ENCODE data around the gene PACSIN1. TPM values are rescaled to one million over a fixed set of nuclear protein-coding genes. Genes with fewer than 3 reads are reported as not detected.

Gene PACSIN1
- total RNA-seq, 1 donor from 2014 or later = 0.08 TPM

- H3K4me3 Mint-ChIP-seq (ENCODE audit: unreplicated experiment) = no peak overlapping the region
- H3K4me1 Mint-ChIP-seq (ENCODE audit: unreplicated experiment) = peaks cover 3% of the 10 kb centered on the region
- peaks cover 6% of the 10 kb centered on the region for H3K27me3 Mint-ChIP-seq (ENCODE audit: unreplicated experiment)
- H3K9me3 Mint-ChIP-seq (ENCODE audit: unreplicated experiment) = no peaks in the 10 kb centered on the region
- TF ChIP-seq CTCF (IDR thresholded peaks at IDR 0.05; ENCODE audit: unreplicated experiment) = no peak
- no peaks in the 10 kb centered on the region for H3K36me3 Mint-ChIP-seq (ENCODE audit: low read depth, unreplicated experiment)
- H3K27ac Mint-ChIP-seq (ENCODE audit: unreplicated experiment) = no peak overlapping the region
- DNase-seq (ENCODE audit: low spot score) = no peak
Measured at GRCh38 chr6:34519971-34520644, 54.2 kb downstream of the PACSIN1 start.

- Mint-ChIP-seq H3K4me1 (ENCODE audit: unreplicated experiment) (peaks cover 3% of the 10 kb centered on the region), H3K27me3 (ENCODE audit: unreplicated experiment) (peaks cover 6% of the 10 kb centered on the region), H3K4me3 (ENCODE audit: unreplicated experiment) (no peak overlapping the region), H3K36me3 (ENCODE audit: low read depth, unreplicated experiment) (no peaks in the 10 kb centered on the region), H3K27ac (ENCODE audit: unreplicated experiment) (no peak overlapping the region), H3K9me3 (ENCODE audit: unreplicated experiment) (no peaks in the 10 kb centered on the region)
- no peak for TF ChIP-seq CTCF (IDR thresholded peaks at IDR 0.05; ENCODE audit: unreplicated experiment)
- DNase-seq (ENCODE audit: low spot score) = no peak
Measured at GRCh38 chr6:34520645-34521462, 55.0 kb downstream of the PACSIN1 start.

GRCh38 chr6:34521463-34522285, 55.8 kb downstream of the PACSIN1 start:
- peaks cover 3% of the 10 kb centered on the region for H3K4me1 Mint-ChIP-seq (ENCODE audit: unreplicated experiment)
- peaks cover 4% of the 10 kb centered on the region for H3K27me3 Mint-ChIP-seq (ENCODE audit: unreplicated experiment)
- no peak for DNase-seq (ENCODE audit: low spot score)
- no peaks in the 10 kb centered on the region for H3K36me3 Mint-ChIP-seq (ENCODE audit: low read depth, unreplicated experiment)
- H3K27ac Mint-ChIP-seq (ENCODE audit: unreplicated experiment) = no peak overlapping the region
- TF ChIP-seq CTCF (IDR thresholded peaks at IDR 0.05; ENCODE audit: unreplicated experiment) = no peak
- H3K4me3 Mint-ChIP-seq (ENCODE audit: unreplicated experiment) = no peak overlapping the region
- no peaks in the 10 kb centered on the region for H3K9me3 Mint-ChIP-seq (ENCODE audit: unreplicated experiment)

GRCh38 chr6:34522761-34523160, 56.9 kb downstream of the PACSIN1 start:
- peaks cover 3% of the 10 kb centered on the region for H3K4me1 Mint-ChIP-seq (ENCODE audit: unreplicated experiment)
- no peaks in the 10 kb centered on the region for H3K36me3 Mint-ChIP-seq (ENCODE audit: low read depth, unreplicated experiment)
- no peak for TF ChIP-seq CTCF (IDR thresholded peaks at IDR 0.05; ENCODE audit: unreplicated experiment)
- no peaks in the 10 kb centered on the region for H3K9me3 Mint-ChIP-seq (ENCODE audit: unreplicated experiment)
- H3K4me3 Mint-ChIP-seq (ENCODE audit: unreplicated experiment) = no peak overlapping the region
- DNase-seq (ENCODE audit: low spot score) = no peak
- H3K27me3 Mint-ChIP-seq (ENCODE audit: unreplicated experiment) = peaks cover 3% of the 10 kb centered on the region
- no peak overlapping the region for H3K27ac Mint-ChIP-seq (ENCODE audit: unreplicated experiment)
